Thymus (tissue), 11 donors: ENCODE results near the gene PGLYRP3. TPM values are rescaled to one million over a fixed set of nuclear protein-coding genes. Genes with fewer than 3 reads are reported as not detected.
A peak's percentile ranks its signal among the peaks of the same experiment; 100 is the strongest.

Experiments
- DNase-seq, 9 donors: peaks; one replicate each; pipeline ENCODE4 v3.0.0-alpha.2; 2013; ENCODE audit warnings: low spot score in 9 of 9, low read depth in 6 of 9, missing footprints in 1 of 9
- H3K27ac ChIP-seq, 2 donors: one replicate each; pipeline ENCODE4 v1.5.1; 2013; ENCODE audit warnings: control low read depth in 1 of 2, low read depth in 1 of 2, low read length in 1 of 2, mild to moderate bottlenecking in 1 of 2, moderate library complexity in 1 of 2
- H3K27me3 ChIP-seq, 2 donors: one replicate each; pipeline ENCODE4 v1.5.1; 2013; ENCODE audit warnings: low read length in 1 of 2; ENCODE audit not compliant: control insufficient read depth in 2 of 2, insufficient read depth in 1 of 2
- H3K36me3 ChIP-seq, 2 donors: one replicate each; pipeline ENCODE4 v1.5.1; 2013; ENCODE audit warnings: low read length in 1 of 2, mild to moderate bottlenecking in 1 of 2, moderate library complexity in 1 of 2; ENCODE audit not compliant: control insufficient read depth in 2 of 2, insufficient read depth in 2 of 2
- H3K4me1 ChIP-seq, 2 donors: one replicate each; pipeline ENCODE4 v1.5.1; 2013; ENCODE audit warnings: low read length in 2 of 2; ENCODE audit not compliant: control insufficient read depth in 2 of 2, insufficient read depth in 2 of 2
- H3K4me3 ChIP-seq, 2 donors: one replicate each; pipeline ENCODE4 v1.5.1; 2013; ENCODE audit warnings: low read length in 2 of 2, control low read depth in 1 of 2, mild to moderate bottlenecking in 1 of 2
- H3K9me3 ChIP-seq, 2 donors: one replicate each; pipeline ENCODE4 v1.5.1; 2013; ENCODE audit warnings: low read length in 1 of 2, mild to moderate bottlenecking in 1 of 2; ENCODE audit not compliant: control insufficient read depth in 2 of 2, insufficient read depth in 1 of 2
- WGBS: extraction: QIAGEN DNeasy Blood & Tissue Kit; methylation state at CpG from one replicate; pipeline ENCODE4 v1.1.7; 2013; 5-methylcytosine and 5-hydroxymethylcytosine counted together
- polyA plus RNA-seq: library from polyadenylated mRNA; stranded (reverse); fragments of 200-250 nt; gene quantifications from one replicate; pipeline ENCODE4 v1.2.3, GENCODE V29; 2013
- total RNA-seq: library from RNA; stranded (reverse); fragments of 120-200 nt; gene quantifications from one replicate; pipeline ENCODE4 v1.2.4, GENCODE V29; 2013
- donor health status: healthy.

The PGLYRP3 gene
- total and polyA plus RNA-seq, 2 donors, result 0.14 to 0.94 TPM

GRCh38 chr1:153307221-153307600 lies 5.5 kb downstream of the PGLYRP3 start:
- 92% methylated on average over 10 of the region's 10 CpGs for WGBS
- DNase-seq, result no peak
- no peaks in the 10 kb centered on the region for H3K9me3 ChIP-seq

GRCh38 chr1:153306303-153307220 lies 6.2 kb downstream of the PGLYRP3 start:
- H3K4me1 ChIP-seq, result no peaks in the 10 kb centered on the region
- H3K36me3 ChIP-seq, result no peaks in the 10 kb centered on the region
- no peaks in the 10 kb centered on the region for H3K27me3 ChIP-seq
- no peak for DNase-seq
- no peaks in the 10 kb centered on the region for H3K9me3 ChIP-seq
- WGBS, result 93% methylated on average over 22 of the region's 22 CpGs
- no peak overlapping the region for H3K27ac ChIP-seq
- no peak overlapping the region for H3K4me3 ChIP-seq

More at GRCh38 chr1:153307221-153307600, 5.5 kb downstream of the PGLYRP3 start:
- H3K4me1 ChIP-seq, result no peaks in the 10 kb centered on the region
- H3K27me3 ChIP-seq, result no peaks in the 10 kb centered on the region
- H3K27ac ChIP-seq, result no peak overlapping the region
- no peaks in the 10 kb centered on the region for H3K36me3 ChIP-seq
- H3K4me3 ChIP-seq, result no peak overlapping the region

- H3K27me3 ChIP-seq, result no peaks in the 10 kb centered on the region
- no peaks in the 10 kb centered on the region for H3K9me3 ChIP-seq
- no peak overlapping the region for H3K4me3 ChIP-seq
- no peaks in the 10 kb centered on the region for H3K4me1 ChIP-seq
- 94% methylated on average over 6 of the region's 6 CpGs for WGBS
- no peaks in the 10 kb centered on the region for H3K36me3 ChIP-seq
- H3K27ac ChIP-seq, result no peak overlapping the region
- DNase-seq, result no peak
Measured at GRCh38 chr1:153305682-153306081, 7.1 kb downstream of the PGLYRP3 start.

GRCh38 chr1:153302308-153302707 lies 10.4 kb downstream of the PGLYRP3 start:
- H3K36me3 ChIP-seq, result no peaks in the 10 kb centered on the region
- 94% methylated on average over 5 of the region's 5 CpGs for WGBS
- no peaks in the 10 kb centered on the region for H3K9me3 ChIP-seq
- H3K27me3 ChIP-seq, result no peaks in the 10 kb centered on the region
- H3K27ac ChIP-seq, result no peak overlapping the region
- DNase-seq, result no peak
- no peak overlapping the region for H3K4me3 ChIP-seq
- H3K4me1 ChIP-seq, result no peaks in the 10 kb centered on the region

- Histone ChIP-seq H3K4me3 (no peak overlapping the region), H3K9me3 (no peaks in the 10 kb centered on the region), H3K27ac (no peak overlapping the region), H3K4me1 (peaks cover 0 to 11% of the 10 kb centered on the region in 2 donors), H3K36me3 (no peaks in the 10 kb centered on the region), H3K27me3 (no peaks in the 10 kb centered on the region)
- DNase-seq, result peak in 1 of 9 donors; percentile 15
- WGBS, result 12% methylated on average over 9 of the region's 9 CpGs
Measured at GRCh38 chr1:153293851-153294250, 18.9 kb downstream of the PGLYRP3 start.

GRCh38 chr1:153293480-153293775 lies 19.3 kb downstream of the PGLYRP3 start:
- Histone ChIP-seq H3K4me1 (peaks cover 0 to 11% of the 10 kb centered on the region in 2 donors), H3K36me3 (no peaks in the 10 kb centered on the region), H3K4me3 (no peak overlapping the region), H3K9me3 (no peaks in the 10 kb centered on the region), H3K27me3 (no peaks in the 10 kb centered on the region), H3K27ac (no peak overlapping the region)
- DNase-seq, result no peak
- WGBS, result 79% methylated on average over 7 of the region's 7 CpGs

- 68% methylated on average over 25 of the region's 25 CpGs for WGBS
- H3K27ac ChIP-seq, result no peak overlapping the region
- H3K9me3 ChIP-seq, result no peaks in the 10 kb centered on the region
- H3K27me3 ChIP-seq, result no peaks in the 10 kb centered on the region
- H3K4me1 ChIP-seq, result peaks cover 0 to 11% of the 10 kb centered on the region in 2 donors
- H3K4me3 ChIP-seq, result no peak overlapping the region
- DNase-seq, result no peak
- no peaks in the 10 kb centered on the region for H3K36me3 ChIP-seq
Measured at GRCh38 chr1:153292740-153293479, 19.8 kb downstream of the PGLYRP3 start.

GRCh38 chr1:153292185-153292584 lies 20.6 kb downstream of the PGLYRP3 start:
- WGBS, result 92% methylated on average over 8 of the region's 8 CpGs
- no peak for DNase-seq
- Histone ChIP-seq H3K36me3 (no peaks in the 10 kb centered on the region), H3K4me1 (peaks cover 0 to 11% of the 10 kb centered on the region in 2 donors), H3K27ac (no peak overlapping the region), H3K4me3 (no peak overlapping the region), H3K27me3 (no peaks in the 10 kb centered on the region), H3K9me3 (no peaks in the 10 kb centered on the region)

GRCh38 chr1:153291514-153291913 lies 21.2 kb downstream of the PGLYRP3 start:
- no peaks in the 10 kb centered on the region for H3K27me3 ChIP-seq
- no peak overlapping the region for H3K27ac ChIP-seq
- H3K4me1 ChIP-seq, result peaks cover 0 to 11% of the 10 kb centered on the region in 2 donors

More at GRCh38 chr1:153291514-153291913, 21.2 kb downstream of the PGLYRP3 start:
- 94% methylated on average over 5 of the region's 5 CpGs for WGBS
- no peaks in the 10 kb centered on the region for H3K9me3 ChIP-seq
- no peak for DNase-seq
- H3K36me3 ChIP-seq, result no peaks in the 10 kb centered on the region
- H3K4me3 ChIP-seq, result no peak overlapping the region
